Adrenal gland (tissue), 5 donors: ENCODE results near the gene SCP2D1.

Experiments
- CTCF ChIP-seq, 6 experiments: fragments of 450-650 bp in 4 of 6; fragments of 200-600 bp in 2 of 6; sonication (generic) in 1 of 6; IDR thresholded peaks; 1 replicate in 5 of 6; 2 replicates in 1 of 6; pipeline versions ENCODE4 v1.5.1 to v1.8.0; 2016 to 2021; ENCODE audit warnings: antibody characterized with exemption in 6 of 6, mild to moderate bottlenecking in 2 of 6, moderate library complexity in 1 of 6
- POLR2A ChIP-seq, 2 donors: fragments of 450-650 bp; IDR thresholded peaks; one replicate each; pipeline ENCODE4 v1.6.1; 2017; ENCODE audit warnings: antibody characterized with exemption in 2 of 2, mild to moderate bottlenecking in 2 of 2, moderate library complexity in 1 of 2
- donor health status: DM: no; HTN: no; CAD: no.

GRCh38 chr20:18847226-18847755 lies 33.7 kb downstream of the SCP2D1 start:
- TF ChIP-seq CTCF (IDR thresholded peaks at IDR 0.05) (no peak), POLR2A (IDR thresholded peaks at IDR 0.05) (no peak)
